ENCODE data around the gene ZNHIT3. TPM values are rescaled to one million over a fixed set of nuclear protein-coding genes. Genes with fewer than 3 reads are reported as not detected.

The ZNHIT3 gene
- total RNA-seq, result 34.1 and 41.7 TPM in 2 replicates

GRCh38 chr17:36486204-36487194 is at the start of gene ZNHIT3:
Gene ZNHIT3, plus strand, starts transcription at chr17:36486681. Its CDS starts 19 bp downstream, at chr17:36486700.

GRCh38 chr17:36534840-36535668 is 48.6 kb downstream of the ZNHIT3 start, which contains the start of the genes MYO19 and PIGW:
Gene MYO19, minus strand, starts transcription at chr17:36534868. Its CDS starts 2,330 bp downstream, at chr17:36532538.
Gene PIGW, plus strand, starts transcription at chr17:36534987. Its CDS starts 2,115 bp downstream, at chr17:36537102.

GRCh38 chr17:36544307-36545076 is 58.0 kb downstream of the ZNHIT3 start, which contains the start of gene GGNBP2:
Gene GGNBP2, plus strand, starts transcription at chr17:36544919. Its CDS starts 806 bp downstream, at chr17:36545725.

Other genes with a start within 250 kb of the ZNHIT3 start
- not detected in 2 replicates for gene TBC1D3I, start 222.1 kb upstream of the ZNHIT3 start, total RNA-seq
- under 0.01 TPM in 1 of 2 replicates, not detected in the other for gene TBC1D3G, start 162.8 kb upstream of the ZNHIT3 start, total RNA-seq
- gene TBC1D3H, start 98.2 kb upstream of the ZNHIT3 start, total RNA-seq, result not detected in 2 replicates
- 17.3 and 31.9 TPM in 2 replicates for gene MYO19, start 48.2 kb downstream of the ZNHIT3 start, total RNA-seq
- 3.3 and 7.5 TPM in 2 replicates for gene PIGW, start 48.3 kb downstream of the ZNHIT3 start, total RNA-seq
- gene GGNBP2, start 58.2 kb downstream of the ZNHIT3 start, total RNA-seq, result 36.2 and 40.9 TPM in 2 replicates
- 2.6 and 3.5 TPM in 2 replicates for gene DHRS11, start 105.2 kb downstream of the ZNHIT3 start, total RNA-seq
- 2.5 and 2.7 TPM in 2 replicates for gene MRM1, start 114.9 kb downstream of the ZNHIT3 start, total RNA-seq